GM12878 (cell line): ENCODE data around the gene TEDC1.

Source experiments
- CEBPB ChIP-seq, 2 experiments: fragments of 150-350 bp in 1 of 2; IDR thresholded peaks; 2 replicates each; pipeline ENCODE4 v1.6.1; 2012 to 2014; ENCODE audit warnings: low read depth in 2 of 2, low read length in 2 of 2, borderline replicate concordance in 1 of 2, inconsistent platforms in 1 of 2
- EZH2 ChIP-seq: IDR thresholded peaks from 2 replicates; pipeline ENCODE4 v1.6.1; 2012; ENCODE audit warnings: low read depth, mild to moderate bottlenecking, control low read depth, inconsistent platforms, low read length, borderline replicate concordance; ENCODE audit not compliant: control insufficient read depth
- HDGF ChIP-seq: fragments of 450-650 bp; IDR thresholded peaks from 2 replicates; pipeline ENCODE4 v1.6.1; 2016; ENCODE audit warnings: antibody characterized with exemption
- KDM1A ChIP-seq: fragments of 200-600 bp; sonication (generic); IDR thresholded peaks from 2 replicates; pipeline ENCODE4 v1.6.1; 2016; ENCODE audit warnings: borderline replicate concordance
- MEF2B ChIP-seq: fragments of 450-650 bp; IDR thresholded peaks from 2 replicates; pipeline ENCODE4 v1.6.1; 2018; ENCODE audit warnings: mild to moderate bottlenecking, moderate library complexity; ENCODE audit not compliant: partially characterized antibody, poor library complexity, severe bottlenecking
- NR2C2 ChIP-seq: IDR thresholded peaks from 2 replicates; pipeline ENCODE4 v1.6.1; 2011; ENCODE audit warnings: borderline replicate concordance, low read depth; ENCODE audit not compliant: control insufficient read depth, insufficient read length
- PAX5 ChIP-seq: IDR thresholded peaks from 2 replicates; pipeline ENCODE4 v1.6.1; 2011; ENCODE audit warnings: low read depth, low read length, borderline replicate concordance
- POLR2A ChIP-seq: IDR thresholded peaks from 2 replicates; pipeline ENCODE4 v1.6.1; 2011; ENCODE audit warnings: low read depth, mild to moderate bottlenecking, low read length
- SUZ12 ChIP-seq: fragments of 200-600 bp; sonication (generic); IDR thresholded peaks from one replicate; pipeline ENCODE4 v1.6.1; 2018; ENCODE audit warnings: antibody characterized with exemption, mild to moderate bottlenecking; ENCODE audit not compliant: unreplicated experiment
- TF ChIP-seq, protein P1 (sequence below): fragments of 450-650 bp; IDR thresholded peaks from 2 replicates; pipeline ENCODE4 v1.6.1; 2017; ENCODE audit warnings: antibody characterized with exemption, mild to moderate bottlenecking, moderate library complexity
- TF ChIP-seq, protein P2 (sequence below): IDR thresholded peaks from 2 replicates; pipeline ENCODE4 v1.6.1; 2012; ENCODE audit warnings: mild to moderate bottlenecking, low read depth, low read length
- TF ChIP-seq, protein P3 (sequence below), 3 experiments: IDR thresholded peaks in 2 of 3; conservative IDR thresholded peaks in 1 of 3; 2 replicates each; pipeline ENCODE4 v1.5.1; 2011; ENCODE audit warnings: low read depth in 3 of 3, low read length in 3 of 3, mild to moderate bottlenecking in 3 of 3, control low read depth in 2 of 3, moderate library complexity in 2 of 3, inconsistent platforms in 1 of 3, mixed read lengths in 1 of 3; ENCODE audit not compliant: control insufficient read depth in 2 of 3, insufficient read depth in 1 of 3; ENCODE audit errors: extremely low read depth in 1 of 3
- TF ChIP-seq, protein P4 (sequence below): IDR thresholded peaks from 2 replicates; pipeline ENCODE4 v1.6.1; 2012; ENCODE audit warnings: low read depth, low read length, improper control_type of control experiment

DNA sequence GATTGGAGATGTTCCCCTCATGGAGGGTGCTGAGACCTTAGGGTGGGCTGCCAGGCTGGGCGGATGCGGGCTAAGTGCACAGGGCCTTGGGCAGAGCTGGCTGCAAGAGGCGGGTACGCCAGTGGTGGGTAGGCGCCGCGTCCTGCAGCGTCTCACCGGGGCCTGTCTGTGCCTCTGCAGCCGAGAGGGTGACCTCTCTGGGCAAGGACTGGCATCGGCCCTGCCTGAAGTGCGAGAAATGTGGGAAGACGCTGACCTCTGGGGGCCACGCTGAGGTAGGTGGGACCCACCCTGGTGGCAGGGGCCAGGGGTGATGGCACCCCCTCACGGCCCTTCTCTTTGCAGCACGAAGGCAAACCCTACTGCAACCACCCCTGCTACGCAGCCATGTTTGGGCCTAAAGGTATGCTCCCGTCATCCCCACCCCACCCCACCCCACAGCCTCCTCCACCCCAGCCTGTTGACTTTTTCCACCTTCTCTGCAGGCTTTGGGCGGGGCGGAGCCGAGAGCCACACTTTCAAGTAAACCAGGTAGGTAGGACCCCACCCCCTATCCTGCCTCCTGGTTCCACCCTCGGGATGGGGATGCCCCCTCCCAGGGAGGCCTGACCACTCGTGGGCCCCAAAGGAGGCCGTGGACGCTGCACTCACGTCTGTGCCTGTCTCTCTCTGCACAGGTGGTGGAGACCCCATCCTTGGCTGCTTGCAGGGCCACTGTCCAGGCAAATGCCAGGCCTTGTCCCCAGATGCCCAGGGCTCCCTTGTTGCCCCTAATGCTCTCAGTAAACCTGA is 2.9 kb upstream of the TEDC1 start:
- TF ChIP-seq POLR2A: no peak
- TF ChIP-seq SUZ12: no peak
- no peak for TF ChIP-seq NR2C2
- TF ChIP-seq KDM1A: no peak
- TF ChIP-seq CEBPB (IDR thresholded peaks at IDR 0.05; ENCODE audit: borderline replicate concordance in 1 of 2, low read depth in 2 of 2, low read length in 2 of 2): no peak
- TF ChIP-seq EZH2: no peak
- TF ChIP-seq, protein P1, sequence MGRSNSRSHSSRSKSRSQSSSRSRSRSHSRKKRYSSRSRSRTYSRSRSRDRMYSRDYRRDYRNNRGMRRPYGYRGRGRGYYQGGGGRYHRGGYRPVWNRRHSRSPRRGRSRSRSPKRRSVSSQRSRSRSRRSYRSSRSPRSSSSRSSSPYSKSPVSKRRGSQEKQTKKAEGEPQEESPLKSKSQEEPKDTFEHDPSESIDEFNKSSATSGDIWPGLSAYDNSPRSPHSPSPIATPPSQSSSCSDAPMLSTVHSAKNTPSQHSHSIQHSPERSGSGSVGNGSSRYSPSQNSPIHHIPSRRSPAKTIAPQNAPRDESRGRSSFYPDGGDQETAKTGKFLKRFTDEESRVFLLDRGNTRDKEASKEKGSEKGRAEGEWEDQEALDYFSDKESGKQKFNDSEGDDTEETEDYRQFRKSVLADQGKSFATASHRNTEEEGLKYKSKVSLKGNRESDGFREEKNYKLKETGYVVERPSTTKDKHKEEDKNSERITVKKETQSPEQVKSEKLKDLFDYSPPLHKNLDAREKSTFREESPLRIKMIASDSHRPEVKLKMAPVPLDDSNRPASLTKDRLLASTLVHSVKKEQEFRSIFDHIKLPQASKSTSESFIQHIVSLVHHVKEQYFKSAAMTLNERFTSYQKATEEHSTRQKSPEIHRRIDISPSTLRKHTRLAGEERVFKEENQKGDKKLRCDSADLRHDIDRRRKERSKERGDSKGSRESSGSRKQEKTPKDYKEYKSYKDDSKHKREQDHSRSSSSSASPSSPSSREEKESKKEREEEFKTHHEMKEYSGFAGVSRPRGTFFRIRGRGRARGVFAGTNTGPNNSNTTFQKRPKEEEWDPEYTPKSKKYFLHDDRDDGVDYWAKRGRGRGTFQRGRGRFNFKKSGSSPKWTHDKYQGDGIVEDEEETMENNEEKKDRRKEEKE: no peak
- TF ChIP-seq, protein P2, sequence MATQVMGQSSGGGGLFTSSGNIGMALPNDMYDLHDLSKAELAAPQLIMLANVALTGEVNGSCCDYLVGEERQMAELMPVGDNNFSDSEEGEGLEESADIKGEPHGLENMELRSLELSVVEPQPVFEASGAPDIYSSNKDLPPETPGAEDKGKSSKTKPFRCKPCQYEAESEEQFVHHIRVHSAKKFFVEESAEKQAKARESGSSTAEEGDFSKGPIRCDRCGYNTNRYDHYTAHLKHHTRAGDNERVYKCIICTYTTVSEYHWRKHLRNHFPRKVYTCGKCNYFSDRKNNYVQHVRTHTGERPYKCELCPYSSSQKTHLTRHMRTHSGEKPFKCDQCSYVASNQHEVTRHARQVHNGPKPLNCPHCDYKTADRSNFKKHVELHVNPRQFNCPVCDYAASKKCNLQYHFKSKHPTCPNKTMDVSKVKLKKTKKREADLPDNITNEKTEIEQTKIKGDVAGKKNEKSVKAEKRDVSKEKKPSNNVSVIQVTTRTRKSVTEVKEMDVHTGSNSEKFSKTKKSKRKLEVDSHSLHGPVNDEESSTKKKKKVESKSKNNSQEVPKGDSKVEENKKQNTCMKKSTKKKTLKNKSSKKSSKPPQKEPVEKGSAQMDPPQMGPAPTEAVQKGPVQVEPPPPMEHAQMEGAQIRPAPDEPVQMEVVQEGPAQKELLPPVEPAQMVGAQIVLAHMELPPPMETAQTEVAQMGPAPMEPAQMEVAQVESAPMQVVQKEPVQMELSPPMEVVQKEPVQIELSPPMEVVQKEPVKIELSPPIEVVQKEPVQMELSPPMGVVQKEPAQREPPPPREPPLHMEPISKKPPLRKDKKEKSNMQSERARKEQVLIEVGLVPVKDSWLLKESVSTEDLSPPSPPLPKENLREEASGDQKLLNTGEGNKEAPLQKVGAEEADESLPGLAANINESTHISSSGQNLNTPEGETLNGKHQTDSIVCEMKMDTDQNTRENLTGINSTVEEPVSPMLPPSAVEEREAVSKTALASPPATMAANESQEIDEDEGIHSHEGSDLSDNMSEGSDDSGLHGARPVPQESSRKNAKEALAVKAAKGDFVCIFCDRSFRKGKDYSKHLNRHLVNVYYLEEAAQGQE: no peak
- TF ChIP-seq PAX5: no peak
- TF ChIP-seq HDGF: no peak
- TF ChIP-seq, protein P3, sequence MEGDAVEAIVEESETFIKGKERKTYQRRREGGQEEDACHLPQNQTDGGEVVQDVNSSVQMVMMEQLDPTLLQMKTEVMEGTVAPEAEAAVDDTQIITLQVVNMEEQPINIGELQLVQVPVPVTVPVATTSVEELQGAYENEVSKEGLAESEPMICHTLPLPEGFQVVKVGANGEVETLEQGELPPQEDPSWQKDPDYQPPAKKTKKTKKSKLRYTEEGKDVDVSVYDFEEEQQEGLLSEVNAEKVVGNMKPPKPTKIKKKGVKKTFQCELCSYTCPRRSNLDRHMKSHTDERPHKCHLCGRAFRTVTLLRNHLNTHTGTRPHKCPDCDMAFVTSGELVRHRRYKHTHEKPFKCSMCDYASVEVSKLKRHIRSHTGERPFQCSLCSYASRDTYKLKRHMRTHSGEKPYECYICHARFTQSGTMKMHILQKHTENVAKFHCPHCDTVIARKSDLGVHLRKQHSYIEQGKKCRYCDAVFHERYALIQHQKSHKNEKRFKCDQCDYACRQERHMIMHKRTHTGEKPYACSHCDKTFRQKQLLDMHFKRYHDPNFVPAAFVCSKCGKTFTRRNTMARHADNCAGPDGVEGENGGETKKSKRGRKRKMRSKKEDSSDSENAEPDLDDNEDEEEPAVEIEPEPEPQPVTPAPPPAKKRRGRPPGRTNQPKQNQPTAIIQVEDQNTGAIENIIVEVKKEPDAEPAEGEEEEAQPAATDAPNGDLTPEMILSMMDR (IDR thresholded peaks at IDR 0.05 in 2 of 3, conservative IDR thresholded peaks at IDR 0.05 in 1 of 3; ENCODE audit: control insufficient read depth in 2 of 3, extremely low read depth in 1 of 3, insufficient read depth in 1 of 3, low read depth in 3 of 3, low read length in 3 of 3): peak in 1 of 3 experiments; percentile 23; a peak in 1 of 6 replicates
- no peak for TF ChIP-seq MEF2B
- TF ChIP-seq, protein P4, sequence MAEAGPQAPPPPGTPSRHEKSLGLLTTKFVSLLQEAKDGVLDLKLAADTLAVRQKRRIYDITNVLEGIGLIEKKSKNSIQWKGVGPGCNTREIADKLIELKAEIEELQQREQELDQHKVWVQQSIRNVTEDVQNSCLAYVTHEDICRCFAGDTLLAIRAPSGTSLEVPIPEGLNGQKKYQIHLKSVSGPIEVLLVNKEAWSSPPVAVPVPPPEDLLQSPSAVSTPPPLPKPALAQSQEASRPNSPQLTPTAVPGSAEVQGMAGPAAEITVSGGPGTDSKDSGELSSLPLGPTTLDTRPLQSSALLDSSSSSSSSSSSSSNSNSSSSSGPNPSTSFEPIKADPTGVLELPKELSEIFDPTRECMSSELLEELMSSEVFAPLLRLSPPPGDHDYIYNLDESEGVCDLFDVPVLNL: no peak
